ENCODE measurements around the gene LYAR. TPM values are rescaled to one million over a fixed set of nuclear protein-coding genes. Genes with fewer than 3 reads are reported as not detected.
"Not testable (repeated sequence)": the region's sequence is repeated elsewhere in the genome, so short reads cannot be mapped to it uniquely, and the experiment has no call there.

Gene LYAR
- total RNA-seq, 1 donor = 10.1 TPM

GRCh38 chr4:4289597-4289940, 385 bp downstream of the LYAR start:
- Histone ChIP-seq H3K27me3 (ENCODE audit: insufficient read depth, low read length) (no peaks in the 10 kb centered on the region), H3K4me1 (ENCODE audit: insufficient read depth, low read length) (peaks cover 33% of the 10 kb centered on the region), H3K9me3 (ENCODE audit: low read depth, low read length) (no peaks in the 10 kb centered on the region), H3K4me3 (ENCODE audit: low read length) (peak overlapping the region; percentile 95)

- peaks cover 33% of the 10 kb centered on the region for H3K4me1 ChIP-seq (ENCODE audit: insufficient read depth, low read length)
- H3K9me3 ChIP-seq (ENCODE audit: low read depth, low read length) = no peaks in the 10 kb centered on the region
- no peaks in the 10 kb centered on the region for H3K27me3 ChIP-seq (ENCODE audit: insufficient read depth, low read length)
- peak overlapping the region; percentile 95 for H3K4me3 ChIP-seq (ENCODE audit: low read length)
Observed at GRCh38 chr4:4289055-4289454, 899 bp downstream of the LYAR start.

- no peaks in the 10 kb centered on the region for H3K9me3 ChIP-seq (ENCODE audit: low read depth, low read length)
- H3K27me3 ChIP-seq (ENCODE audit: insufficient read depth, low read length) = no peaks in the 10 kb centered on the region
- H3K4me3 ChIP-seq (ENCODE audit: low read length) = no peak overlapping the region
- H3K4me1 ChIP-seq (ENCODE audit: insufficient read depth, low read length) = peaks cover 33% of the 10 kb centered on the region
Observed at GRCh38 chr4:4288098-4288497, 1.9 kb downstream of the LYAR start.

DNA sequence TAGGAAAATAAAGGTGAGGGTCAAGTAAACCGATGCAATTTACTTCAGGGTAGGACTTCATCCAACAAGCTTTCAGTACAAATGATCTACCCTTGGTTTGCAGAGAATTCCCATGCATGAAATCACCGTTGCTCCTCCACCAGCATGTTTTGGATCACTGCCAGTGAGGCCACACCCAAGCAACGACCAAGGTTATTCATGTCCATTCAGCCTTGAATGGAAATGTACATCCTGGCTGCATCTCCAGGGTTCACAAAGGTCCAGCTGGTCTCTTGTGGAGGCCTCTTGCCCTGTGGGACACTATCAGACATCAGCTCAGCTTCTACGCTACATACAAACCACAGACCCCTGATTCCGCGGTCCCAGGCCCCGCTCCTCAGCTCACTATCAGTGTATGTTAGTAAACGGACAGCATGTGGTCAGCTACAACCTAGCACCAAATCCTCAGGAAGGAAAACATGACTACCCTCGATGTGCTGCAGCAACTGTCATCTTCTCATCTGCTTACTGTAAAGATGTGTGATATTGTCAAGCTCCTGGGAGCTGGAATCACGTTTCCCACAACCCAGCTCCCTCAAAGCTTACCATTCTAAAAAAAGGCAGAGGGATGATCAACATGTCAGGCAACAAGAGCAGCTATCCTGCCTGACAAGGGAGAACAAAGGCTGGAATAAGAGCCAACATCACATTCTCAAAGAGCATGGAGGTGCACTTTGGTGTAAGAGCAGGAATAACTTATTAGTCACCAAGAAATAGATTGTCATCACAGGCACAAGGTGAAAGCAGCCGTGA, 4.9 kb downstream of the LYAR start:
- no peaks in the 10 kb centered on the region for H3K27me3 ChIP-seq (ENCODE audit: insufficient read depth, low read length)
- H3K4me1 ChIP-seq (ENCODE audit: insufficient read depth, low read length) = peaks cover 19% of the 10 kb centered on the region
- no peak overlapping the region for H3K4me3 ChIP-seq (ENCODE audit: low read length)
- no peaks in the 10 kb centered on the region for H3K9me3 ChIP-seq (ENCODE audit: low read depth, low read length)

- no peaks in the 10 kb centered on the region for H3K9me3 ChIP-seq (ENCODE audit: low read depth, low read length)
- peaks cover 4% of the 10 kb centered on the region for H3K4me1 ChIP-seq (ENCODE audit: insufficient read depth, low read length)
- H3K4me3 ChIP-seq (ENCODE audit: low read length) = no peak overlapping the region
- no peaks in the 10 kb centered on the region for H3K27me3 ChIP-seq (ENCODE audit: insufficient read depth, low read length)
Observed at GRCh38 chr4:4281787-4282186, 8.2 kb downstream of the LYAR start.

DNA sequence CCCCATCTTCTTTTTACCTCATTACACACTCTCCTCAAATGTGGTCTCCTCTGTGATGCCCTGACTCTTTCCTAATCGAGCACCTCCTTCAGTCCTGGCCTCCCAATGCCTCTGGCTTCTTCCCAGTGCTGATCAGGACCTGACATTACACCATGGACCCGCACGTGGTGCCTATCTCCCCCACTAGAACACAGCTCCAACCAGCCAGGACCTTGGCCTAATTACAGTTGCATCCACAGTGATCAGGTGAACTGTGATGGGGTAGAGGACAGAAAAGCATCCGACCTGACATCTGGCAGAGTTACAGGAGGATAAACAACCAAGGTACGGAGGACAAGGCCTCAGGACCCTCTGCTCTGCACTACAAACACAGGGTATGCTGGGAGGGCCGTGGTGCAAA, 12.4 kb downstream of the LYAR start:
- Histone ChIP-seq H3K4me3 (ENCODE audit: low read length) (no peak overlapping the region), H3K4me1 (ENCODE audit: insufficient read depth, low read length) (no peaks in the 10 kb centered on the region), H3K9me3 (ENCODE audit: low read depth, low read length) (no peaks in the 10 kb centered on the region), H3K27me3 (ENCODE audit: insufficient read depth, low read length) (no peaks in the 10 kb centered on the region)

- Histone ChIP-seq H3K27me3 (ENCODE audit: insufficient read depth, low read length) (no peaks in the 10 kb centered on the region), H3K9me3 (ENCODE audit: low read depth, low read length) (no peaks in the 10 kb centered on the region), H3K4me1 (ENCODE audit: insufficient read depth, low read length) (peaks cover 28% of the 10 kb centered on the region), H3K4me3 (ENCODE audit: low read length) (no peak overlapping the region)
Observed at GRCh38 chr4:4274226-4274625, 15.7 kb downstream of the LYAR start.

GRCh38 chr4:4271912-4272311, 18.0 kb downstream of the LYAR start:
- no peaks in the 10 kb centered on the region for H3K9me3 ChIP-seq (ENCODE audit: low read depth, low read length)
- peaks cover 48% of the 10 kb centered on the region for H3K4me1 ChIP-seq (ENCODE audit: insufficient read depth, low read length)
- H3K4me3 ChIP-seq (ENCODE audit: low read length) = no peak overlapping the region
- no peaks in the 10 kb centered on the region for H3K27me3 ChIP-seq (ENCODE audit: insufficient read depth, low read length)

DNA sequence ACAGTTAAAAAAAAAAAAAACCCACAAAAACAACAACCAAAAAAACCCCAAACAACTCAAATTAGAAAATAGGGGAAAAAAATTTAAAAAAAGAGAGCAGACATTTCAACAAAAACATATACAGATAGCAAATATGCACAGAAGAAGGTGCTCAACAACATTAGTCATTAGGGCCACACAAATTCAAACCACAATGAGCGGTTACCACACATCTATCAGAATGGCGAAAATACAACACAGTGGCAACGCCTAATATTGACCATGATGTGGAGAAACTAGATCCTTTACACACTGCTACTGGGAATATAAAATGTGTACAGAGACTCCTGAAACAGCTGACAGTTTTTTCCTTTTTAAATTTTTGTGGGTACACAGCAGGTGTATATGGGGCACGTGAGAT, 19.4 kb downstream of the LYAR start:
- Histone ChIP-seq H3K4me3 (ENCODE audit: low read length) (no peak overlapping the region), H3K9me3 (ENCODE audit: low read depth, low read length) (no peaks in the 10 kb centered on the region), H3K27me3 (ENCODE audit: insufficient read depth, low read length) (no peaks in the 10 kb centered on the region), H3K4me1 (ENCODE audit: insufficient read depth, low read length) (peaks cover 55% of the 10 kb centered on the region)

DNA sequence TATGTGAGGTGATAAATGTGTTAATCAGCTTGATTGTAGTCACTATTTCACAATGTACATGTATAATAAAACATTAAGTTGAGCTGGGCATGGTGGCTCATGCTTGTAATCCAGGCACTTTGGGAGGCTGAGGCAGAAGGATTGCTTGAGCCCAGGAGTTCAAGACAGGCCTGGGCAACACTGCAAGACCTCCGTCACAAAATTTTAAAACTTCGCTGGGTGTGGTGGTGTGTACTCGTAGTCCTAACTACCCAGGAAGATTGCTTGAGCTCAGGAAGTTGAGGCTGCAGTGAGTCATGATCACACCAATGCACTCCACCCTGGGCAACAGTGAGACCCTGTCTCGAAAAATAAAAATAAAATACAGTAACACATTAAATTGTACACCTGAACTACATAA, 20.1 kb downstream of the LYAR start:
- no peak overlapping the region for H3K4me3 ChIP-seq (ENCODE audit: low read length)
- peaks cover 55% of the 10 kb centered on the region for H3K4me1 ChIP-seq (ENCODE audit: insufficient read depth, low read length)
- no peaks in the 10 kb centered on the region for H3K27me3 ChIP-seq (ENCODE audit: insufficient read depth, low read length)
- H3K9me3 ChIP-seq (ENCODE audit: low read depth, low read length) = no peaks in the 10 kb centered on the region

DNA sequence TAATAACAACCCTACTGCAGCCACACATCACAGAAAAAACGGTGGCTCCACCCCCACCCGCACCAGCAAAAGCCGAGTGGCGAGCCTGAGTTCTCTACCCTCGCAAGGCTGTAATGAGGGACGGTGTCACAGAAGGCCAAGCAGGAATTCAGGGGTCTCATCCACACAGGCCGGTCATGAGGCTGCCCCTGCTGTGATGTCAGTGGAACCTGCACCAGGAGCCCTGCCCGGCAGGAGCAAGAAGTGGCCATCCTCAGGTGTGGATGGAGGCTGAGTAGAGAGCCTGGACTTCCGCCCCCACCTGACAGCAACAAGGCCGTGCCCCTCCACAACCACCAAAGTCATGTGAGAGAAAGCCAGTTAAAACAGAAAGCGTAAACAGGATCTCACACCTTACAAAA, 20.6 kb downstream of the LYAR start:
- peaks cover 55% of the 10 kb centered on the region for H3K4me1 ChIP-seq (ENCODE audit: insufficient read depth, low read length)
- no peaks in the 10 kb centered on the region for H3K9me3 ChIP-seq (ENCODE audit: low read depth, low read length)
- H3K27me3 ChIP-seq (ENCODE audit: insufficient read depth, low read length) = no peaks in the 10 kb centered on the region
- no peak overlapping the region for H3K4me3 ChIP-seq (ENCODE audit: low read length)

- H3K4me1 ChIP-seq (ENCODE audit: insufficient read depth, low read length) = peaks cover 55% of the 10 kb centered on the region
- no peaks in the 10 kb centered on the region for H3K9me3 ChIP-seq (ENCODE audit: low read depth, low read length)
- H3K4me3 ChIP-seq (ENCODE audit: low read length) = no peak overlapping the region
- no peaks in the 10 kb centered on the region for H3K27me3 ChIP-seq (ENCODE audit: insufficient read depth, low read length)
Observed at GRCh38 chr4:4268776-4269175, 21.2 kb downstream of the LYAR start.

GRCh38 chr4:4267981-4268380, 22.0 kb downstream of the LYAR start:
- H3K4me3 ChIP-seq (ENCODE audit: low read length) = no peak overlapping the region
- H3K27me3 ChIP-seq (ENCODE audit: insufficient read depth, low read length) = no peaks in the 10 kb centered on the region
- peaks cover 55% of the 10 kb centered on the region for H3K4me1 ChIP-seq (ENCODE audit: insufficient read depth, low read length)
- no peaks in the 10 kb centered on the region for H3K9me3 ChIP-seq (ENCODE audit: low read depth, low read length)

DNA sequence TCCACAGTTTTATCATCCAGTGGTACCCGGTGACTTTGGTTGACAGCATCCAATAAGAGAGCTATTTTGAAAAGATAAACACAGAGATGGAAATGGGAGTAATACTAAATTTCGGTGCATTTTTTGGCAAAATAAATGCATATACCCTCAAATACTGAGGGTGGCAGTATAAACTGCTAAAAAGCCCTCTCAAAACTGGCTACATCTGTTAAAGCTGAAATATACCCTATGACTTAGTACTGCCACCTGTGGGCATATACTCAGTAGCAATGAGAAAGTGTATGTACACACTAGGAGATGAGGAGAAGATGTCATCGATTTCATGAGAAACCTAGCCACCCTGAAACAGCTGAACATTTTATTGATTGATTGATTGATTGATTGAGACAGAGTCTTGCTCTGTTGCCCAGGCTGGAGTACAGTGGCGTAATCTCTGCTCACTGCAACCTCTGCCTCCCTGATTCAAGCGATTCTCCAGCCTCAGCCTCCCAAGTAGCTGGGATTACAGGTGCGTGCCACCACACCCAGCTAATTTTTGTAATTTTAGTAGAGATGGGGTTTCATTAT, 29.7 kb downstream of the LYAR start:
- Histone ChIP-seq H3K4me3 (ENCODE audit: low read length) (no peak overlapping the region), H3K9me3 (ENCODE audit: low read depth, low read length) (no peaks in the 10 kb centered on the region), H3K27me3 (ENCODE audit: insufficient read depth, low read length) (no peaks in the 10 kb centered on the region), H3K4me1 (ENCODE audit: insufficient read depth, low read length) (no peaks in the 10 kb centered on the region)

GRCh38 chr4:4259484-4260100, 30.4 kb downstream of the LYAR start:
- H3K9me3 ChIP-seq (ENCODE audit: low read depth, low read length) = no peaks in the 10 kb centered on the region
- H3K4me1 ChIP-seq (ENCODE audit: insufficient read depth, low read length) = no peaks in the 10 kb centered on the region
- no peak overlapping the region for H3K4me3 ChIP-seq (ENCODE audit: low read length)

GRCh38 chr4:4257705-4258104, 32.2 kb downstream of the LYAR start:
- not testable (repeated sequence) for H3K4me3 ChIP-seq (ENCODE audit: low read length); H3K27me3 ChIP-seq (ENCODE audit: insufficient read depth, low read length); H3K4me1 ChIP-seq (ENCODE audit: insufficient read depth, low read length); H3K9me3 ChIP-seq (ENCODE audit: low read depth, low read length)

More at GRCh38 chr4:4259484-4260100, 30.4 kb downstream of the LYAR start:
- H3K27me3 ChIP-seq (ENCODE audit: insufficient read depth, low read length) = no peaks in the 10 kb centered on the region

Measured in mononuclear cell (primary cell).